Mononuclear cell (primary cell): ENCODE measurements around the gene MINDY4B. TPM values are rescaled to one million over a fixed set of nuclear protein-coding genes. Genes with fewer than 3 reads are reported as not detected.

Experiments used
- H3K27me3 ChIP-seq: 2 replicates; pipeline ENCODE4 v1.6.0; 2011; ENCODE audit warnings: low read length, control low read depth; ENCODE audit not compliant: insufficient read depth
- H3K4me1 ChIP-seq: 2 replicates; pipeline ENCODE4 v1.5.1; 2011; ENCODE audit warnings: mild to moderate bottlenecking, low read length, control low read depth; ENCODE audit not compliant: insufficient read depth
- H3K4me3 ChIP-seq: 2 replicates; pipeline ENCODE4 v1.5.1; 2011; ENCODE audit warnings: mild to moderate bottlenecking, low read length, moderate library complexity
- H3K9me3 ChIP-seq: 2 replicates; pipeline ENCODE4 v1.5.1; 2011; ENCODE audit warnings: low read depth, mild to moderate bottlenecking, control low read depth, low read length
- total RNA-seq: library from RNA; depleted of rRNA; stranded (reverse); fragments of >200 nt; gene quantifications from one replicate; pipeline ENCODE4 v1.2.3, GENCODE V29; 2012

MINDY4B gene
- not detected for total RNA-seq

- Histone ChIP-seq H3K4me3 (no peak within 1 kb of the TSS), H3K27me3 (peaks cover 5% of the 10 kb centered on the region), H3K4me1 (no peaks in the 10 kb centered on the region), H3K9me3 (no peaks in the 10 kb centered on the region)
Measured at GRCh38 chr3:150905339-150905738, at the start of gene MINDY4B. Gene MINDY4B, minus strand, starts transcription at chr3:150905439. Its CDS starts 0 bp downstream, at chr3:150905439.

- Histone ChIP-seq H3K9me3 (no peaks in the 10 kb centered on the region), H3K4me1 (no peaks in the 10 kb centered on the region), H3K4me3 (no peak overlapping the region), H3K27me3 (no peaks in the 10 kb centered on the region)
Measured at GRCh38 chr3:150951923-150952322, 46.7 kb upstream of the MINDY4B start.

GRCh38 chr3:150945226-150946032, 40.2 kb upstream of the MINDY4B start:
- H3K9me3 ChIP-seq, result no peaks in the 10 kb centered on the region
- no peak overlapping the region for H3K4me3 ChIP-seq
- no peaks in the 10 kb centered on the region for H3K27me3 ChIP-seq
- no peaks in the 10 kb centered on the region for H3K4me1 ChIP-seq

GRCh38 chr3:150942221-150942620, 37.0 kb upstream of the MINDY4B start:
- Histone ChIP-seq H3K4me1 (no peaks in the 10 kb centered on the region), H3K9me3 (no peaks in the 10 kb centered on the region), H3K27me3 (no peaks in the 10 kb centered on the region), H3K4me3 (no peak overlapping the region)

- no peak overlapping the region for H3K4me3 ChIP-seq
- no peaks in the 10 kb centered on the region for H3K9me3 ChIP-seq
- H3K27me3 ChIP-seq, result peaks cover under 1% of the 10 kb centered on the region
- H3K4me1 ChIP-seq, result no peaks in the 10 kb centered on the region
Measured at GRCh38 chr3:150936693-150937092, 31.5 kb upstream of the MINDY4B start.

GRCh38 chr3:150933473-150933995, 28.3 kb upstream of the MINDY4B start:
- Histone ChIP-seq H3K9me3 (no peaks in the 10 kb centered on the region), H3K4me3 (no peak overlapping the region), H3K27me3 (peaks cover 6% of the 10 kb centered on the region), H3K4me1 (no peaks in the 10 kb centered on the region)

- peaks cover 6% of the 10 kb centered on the region for H3K27me3 ChIP-seq
- H3K4me1 ChIP-seq, result no peaks in the 10 kb centered on the region
- H3K9me3 ChIP-seq, result no peaks in the 10 kb centered on the region
- H3K4me3 ChIP-seq, result no peak overlapping the region
Measured at GRCh38 chr3:150931745-150932144, 26.5 kb upstream of the MINDY4B start.

- Histone ChIP-seq H3K27me3 (peaks cover 6% of the 10 kb centered on the region), H3K4me1 (peaks cover 5% of the 10 kb centered on the region), H3K9me3 (no peaks in the 10 kb centered on the region), H3K4me3 (no peak overlapping the region)
Measured at GRCh38 chr3:150930839-150931238, 25.6 kb upstream of the MINDY4B start.

GRCh38 chr3:150928234-150928633, 23.0 kb upstream of the MINDY4B start:
- H3K4me1 ChIP-seq, result peaks cover 13% of the 10 kb centered on the region
- peaks cover 6% of the 10 kb centered on the region for H3K27me3 ChIP-seq
- H3K4me3 ChIP-seq, result no peak overlapping the region

GRCh38 chr3:150926328-150926727, 21.1 kb upstream of the MINDY4B start:
- Histone ChIP-seq H3K27me3 (peaks cover 2% of the 10 kb centered on the region), H3K9me3 (no peaks in the 10 kb centered on the region), H3K4me3 (no peak overlapping the region), H3K4me1 (peaks cover 13% of the 10 kb centered on the region)

More at GRCh38 chr3:150928234-150928633, 23.0 kb upstream of the MINDY4B start:
- no peaks in the 10 kb centered on the region for H3K9me3 ChIP-seq

GRCh38 chr3:150925751-150926201, 20.5 kb upstream of the MINDY4B start:
- Histone ChIP-seq H3K4me3 (peak overlapping the region; percentile 16), H3K9me3 (no peaks in the 10 kb centered on the region), H3K4me1 (peaks cover 13% of the 10 kb centered on the region), H3K27me3 (no peaks in the 10 kb centered on the region)

- Histone ChIP-seq H3K4me1 (peaks cover 13% of the 10 kb centered on the region), H3K27me3 (no peaks in the 10 kb centered on the region), H3K9me3 (no peaks in the 10 kb centered on the region), H3K4me3 (no peak overlapping the region)
Measured at GRCh38 chr3:150922611-150923010, 17.4 kb upstream of the MINDY4B start.

GRCh38 chr3:150921209-150921608, 16.0 kb upstream of the MINDY4B start:
- H3K4me3 ChIP-seq, result no peak overlapping the region
- H3K27me3 ChIP-seq, result no peaks in the 10 kb centered on the region
- no peaks in the 10 kb centered on the region for H3K9me3 ChIP-seq
- H3K4me1 ChIP-seq, result peaks cover 11% of the 10 kb centered on the region

GRCh38 chr3:150920236-150920635, 15.0 kb upstream of the MINDY4B start:
- peaks cover 2% of the 10 kb centered on the region for H3K4me1 ChIP-seq
- H3K27me3 ChIP-seq, result no peaks in the 10 kb centered on the region
- no peaks in the 10 kb centered on the region for H3K9me3 ChIP-seq
- H3K4me3 ChIP-seq, result no peak overlapping the region

GRCh38 chr3:150917951-150918350, 12.7 kb upstream of the MINDY4B start:
- Histone ChIP-seq H3K9me3 (no peaks in the 10 kb centered on the region), H3K4me1 (peaks cover 7% of the 10 kb centered on the region), H3K27me3 (no peaks in the 10 kb centered on the region), H3K4me3 (no peak overlapping the region)
